Astrocyte of the hippocampus (primary cell): ENCODE data around the gene KIF19.

Experiments
- DNase-seq: peaks from one replicate; pipeline ENCODE4 v3.0.0; 2011; ENCODE audit warnings: low read depth, low spot score

Gene KIF19

GRCh38 chr17:74303305-74303704, 22.7 kb upstream of the KIF19 start:
- DNase-seq, result no peak

- DNase-seq, result no peak
These were observed 21.8 kb upstream of the KIF19 start for GRCh38 chr17:74304184-74304583.

- DNase-seq, result peak; percentile 69
These were observed 20.0 kb upstream of the KIF19 start for GRCh38 chr17:74305865-74306654.

GRCh38 chr17:74307984-74308773, 17.8 kb upstream of the KIF19 start:
- peak; percentile 32 for DNase-seq

GRCh38 chr17:74309902-74310301, 16.1 kb upstream of the KIF19 start:
- DNase-seq, result no peak

GRCh38 chr17:74314877-74315276, 11.1 kb upstream of the KIF19 start:
- DNase-seq, result no peak

GRCh38 chr17:74316220-74316619, 9.8 kb upstream of the KIF19 start:
- no peak for DNase-seq

- DNase-seq, result no peak
These were observed 9.0 kb upstream of the KIF19 start for GRCh38 chr17:74317071-74317470.

GRCh38 chr17:74318391-74318790, 7.6 kb upstream of the KIF19 start:
- DNase-seq, result no peak

- DNase-seq, result no peak
These were observed 1.5 kb upstream of the KIF19 start for GRCh38 chr17:74324521-74324920.

- no peak for DNase-seq
These were observed 667 bp upstream of the KIF19 start for GRCh38 chr17:74325376-74325742.

GRCh38 chr17:74326506-74326905, 480 bp downstream of the KIF19 start:
- DNase-seq, result no peak

GRCh38 chr17:74328487-74328886, 2.5 kb downstream of the KIF19 start:
- DNase-seq, result no peak

- no peak for DNase-seq
These were observed 3.4 kb downstream of the KIF19 start for GRCh38 chr17:74329378-74329777.

GRCh38 chr17:74330446-74330845, 4.4 kb downstream of the KIF19 start:
- DNase-seq, result no peak

- no peak for DNase-seq
These were observed 6.1 kb downstream of the KIF19 start for GRCh38 chr17:74332017-74332650.

GRCh38 chr17:74332763-74333283, 6.8 kb downstream of the KIF19 start:
- no peak for DNase-seq

GRCh38 chr17:74334393-74335039, 8.5 kb downstream of the KIF19 start:
- DNase-seq, result peak; percentile 12

- no peak for DNase-seq
These were observed 9.6 kb downstream of the KIF19 start for GRCh38 chr17:74335529-74336062.

- no peak for DNase-seq
These were observed 10.3 kb downstream of the KIF19 start for GRCh38 chr17:74336307-74336706.

GRCh38 chr17:74337834-74338500, 11.9 kb downstream of the KIF19 start:
- DNase-seq, result no peak
